ENCODE measurements around the gene ARHGEF11. TPM values are rescaled to one million over a fixed set of nuclear protein-coding genes. Genes with fewer than 3 reads are reported as not detected.
A peak's percentile ranks its signal among the peaks of the same experiment; 100 is the strongest.

ARHGEF11 gene
- total RNA-seq, 1 experiment from 2014 or later = 31.5 TPM

- ChIA-PET POLR2A (ENCODE audit: unreplicated experiment) (no interaction called here), CTCF (interaction anchor here (0.6 to 1.6 kb wide), 5 partner anchors 16 to 106 kb away, joined by 3 to 60 read pairs (median 4); no protein-coding TSS in a partner anchor)
- H4K20me1 ChIP-seq (ENCODE audit: insufficient read depth) = no peaks in the 10 kb centered on the region
- no peaks in the 10 kb centered on the region; the same call in 1 of the 2 replicates for H3F3A ChIP-seq (ENCODE audit: insufficient read depth, low read depth)
- H3K9me2 ChIP-seq (ENCODE audit: insufficient read depth) = no peaks in the 10 kb centered on the region
- H3K27me3 ChIP-seq (ENCODE audit: insufficient read depth, low read depth) = no peaks in the 10 kb centered on the region
- H2AFZ ChIP-seq = no peak overlapping the region
- DNase-seq = no peak
- no peak overlapping the region for H3K27ac ChIP-seq
- peaks cover 17% of the 10 kb centered on the region for H3K4me1 ChIP-seq (replicated peaks; ENCODE audit: insufficient read depth)
- H3K9me3 ChIP-seq (ENCODE audit: insufficient read depth, low read depth) = no peaks in the 10 kb centered on the region
- no TSS peak for BruUV-seq (replicated peaks)
- no peak overlapping the region for H3K4me3 ChIP-seq
- no peaks in the 10 kb centered on the region for H3K79me2 ChIP-seq (ENCODE audit: low read depth)
- TF ChIP-seq CTCF (conservative IDR thresholded peaks at IDR 0.05) (no peak), EZH2 (IDR thresholded peaks at IDR 0.05; ENCODE audit: low read depth) (no peak)
- intact Hi-C loops (cut with micrococcal nuclease; ENCODE audit: unreplicated experiment) = loop anchor here (1.0 to 5.0 kb wide), 4 partner anchors 46 to 588 kb away; partner anchors contain the start of gene MEF2D
- H3K4me2 ChIP-seq = no peak overlapping the region
- no peaks in the 10 kb centered on the region for H3K36me3 ChIP-seq (ENCODE audit: low read depth)
Observed at GRCh38 chr1:157090771-157091170, 45.2 kb upstream of the ARHGEF11 start.

GRCh38 chr1:157090196-157090647 lies 44.7 kb upstream of the ARHGEF11 start:
- no peak overlapping the region for H3K27ac ChIP-seq
- H3K4me2 ChIP-seq = no peak overlapping the region
- no peaks in the 10 kb centered on the region for H3K27me3 ChIP-seq (ENCODE audit: insufficient read depth, low read depth)
- BruUV-seq (replicated peaks) = no TSS peak
- H3F3A ChIP-seq (ENCODE audit: insufficient read depth, low read depth) = no peaks in the 10 kb centered on the region; the same call in 1 of the 2 replicates
- peak; percentile 62 to 76 for DNase-seq
- ChIA-PET POLR2A (ENCODE audit: unreplicated experiment) (no interaction called here), CTCF (interaction anchor here (0.6 to 1.6 kb wide), 7 partner anchors 16 to 200 kb away, joined by 3 to 60 read pairs (median 3); no protein-coding TSS in a partner anchor)
- H3K79me2 ChIP-seq (ENCODE audit: low read depth) = no peaks in the 10 kb centered on the region
- peaks cover 21% of the 10 kb centered on the region for H3K4me1 ChIP-seq (replicated peaks; ENCODE audit: insufficient read depth)
- H3K9me3 ChIP-seq (ENCODE audit: insufficient read depth, low read depth) = no peaks in the 10 kb centered on the region
- no peak overlapping the region for H2AFZ ChIP-seq
- no peak for TF ChIP-seq EZH2 (IDR thresholded peaks at IDR 0.05; ENCODE audit: low read depth)
- peak; percentile 95 for TF ChIP-seq CTCF (conservative IDR thresholded peaks at IDR 0.05)
- no peaks in the 10 kb centered on the region for H4K20me1 ChIP-seq (ENCODE audit: insufficient read depth)
- intact Hi-C loops (cut with micrococcal nuclease; ENCODE audit: unreplicated experiment) = loop anchor here (1.0 to 5.0 kb wide), 4 partner anchors 46 to 588 kb away; partner anchors contain the start of gene MEF2D
- H3K4me3 ChIP-seq = no peak overlapping the region
- no peaks in the 10 kb centered on the region for H3K36me3 ChIP-seq (ENCODE audit: low read depth)
- no peaks in the 10 kb centered on the region for H3K9me2 ChIP-seq (ENCODE audit: insufficient read depth)

GRCh38 chr1:157089789-157090188 lies 44.2 kb upstream of the ARHGEF11 start:
- Histone ChIP-seq H4K20me1 (ENCODE audit: insufficient read depth) (no peaks in the 10 kb centered on the region), H3F3A (ENCODE audit: insufficient read depth, low read depth) (no peaks in the 10 kb centered on the region; the same call in 1 of the 2 replicates), H3K79me2 (ENCODE audit: low read depth) (no peaks in the 10 kb centered on the region), H3K36me3 (ENCODE audit: low read depth) (no peaks in the 10 kb centered on the region), H3K4me1 (replicated peaks; ENCODE audit: insufficient read depth) (peaks cover 21% of the 10 kb centered on the region), H3K9me3 (ENCODE audit: insufficient read depth, low read depth) (no peaks in the 10 kb centered on the region), H2AFZ (no peak overlapping the region), H3K4me2 (no peak overlapping the region), H3K4me3 (no peak overlapping the region), H3K27me3 (ENCODE audit: insufficient read depth, low read depth) (no peaks in the 10 kb centered on the region), H3K27ac (no peak overlapping the region), H3K9me2 (ENCODE audit: insufficient read depth) (no peaks in the 10 kb centered on the region)
- POLR2A ChIA-PET (ENCODE audit: unreplicated experiment) = no interaction called here
- BruUV-seq (replicated peaks) = no TSS peak
- DNase-seq = no peak
- intact Hi-C loops (cut with micrococcal nuclease; ENCODE audit: unreplicated experiment) = loop anchor here (1.0 to 5.0 kb wide), 4 partner anchors 47 to 587 kb away; partner anchors contain the start of gene MEF2D
- no peak for TF ChIP-seq CTCF (conservative IDR thresholded peaks at IDR 0.05)
- no peak for TF ChIP-seq EZH2 (IDR thresholded peaks at IDR 0.05; ENCODE audit: low read depth)
- CTCF ChIA-PET = interaction anchor here (0.7 to 1.6 kb wide), 6 partner anchors 15 to 200 kb away, joined by 3 to 60 read pairs (median 4); no protein-coding TSS in a partner anchor
